Tongue (tissue), 2 donors: ENCODE data around the gene CHST9. TPM values are rescaled to one million over a fixed set of nuclear protein-coding genes. Genes with fewer than 3 reads are reported as not detected.
"Not testable (repeated sequence)": the region's sequence is repeated elsewhere in the genome, so short reads cannot be mapped to it uniquely, and the experiment has no call there.

Experiments
- DNase-seq: peaks from one replicate; pipeline ENCODE4 v3.0.0-alpha.2; 2015
- total RNA-seq: library from RNA; depleted of rRNA; stranded (reverse); fragments of >200 nt; gene quantifications from one replicate; pipeline ENCODE4 v1.2.3, GENCODE V29; 2014

CHST9 gene
- total RNA-seq, 1 donor from 2014 or later: 6.2 TPM

GRCh38 chr18:27165412-27165811 is 19.7 kb downstream of the CHST9 start:
- no peak for DNase-seq

- peak; percentile 20 for DNase-seq
Observed at GRCh38 chr18:27164905-27165304, 20.2 kb downstream of the CHST9 start.

- DNase-seq: not testable (repeated sequence)
Observed at GRCh38 chr18:27163197-27163716, 21.9 kb downstream of the CHST9 start.

- DNase-seq: not testable (repeated sequence)
Observed at GRCh38 chr18:27149240-27149639, 35.9 kb downstream of the CHST9 start.

- DNase-seq: no peak
Observed at GRCh38 chr18:27144672-27145071, 40.4 kb downstream of the CHST9 start.

GRCh38 chr18:27143580-27144287 is 41.4 kb downstream of the CHST9 start:
- DNase-seq: no peak

- DNase-seq: no peak
Observed at GRCh38 chr18:27142891-27143290, 42.2 kb downstream of the CHST9 start.

- no peak for DNase-seq
Observed at GRCh38 chr18:27141876-27142275, 43.2 kb downstream of the CHST9 start.

GRCh38 chr18:27138079-27138478 is 47.0 kb downstream of the CHST9 start:
- no peak for DNase-seq

- no peak for DNase-seq
Observed at GRCh38 chr18:27136208-27136535, 48.9 kb downstream of the CHST9 start.

GRCh38 chr18:27135504-27136207 is 49.5 kb downstream of the CHST9 start:
- DNase-seq: no peak

GRCh38 chr18:27130065-27130630 is 55.0 kb downstream of the CHST9 start:
- DNase-seq: no peak

- DNase-seq: no peak
Observed at GRCh38 chr18:27124196-27124595, 60.9 kb downstream of the CHST9 start.

- no peak for DNase-seq
Observed at GRCh38 chr18:27121108-27121507, 64.0 kb downstream of the CHST9 start.

- no peak for DNase-seq
Observed at GRCh38 chr18:27120246-27120645, 64.9 kb downstream of the CHST9 start.

GRCh38 chr18:27118973-27119372 is 66.1 kb downstream of the CHST9 start:
- DNase-seq: no peak

- no peak for DNase-seq
Observed at GRCh38 chr18:27114842-27115241, 70.3 kb downstream of the CHST9 start.

- no peak for DNase-seq
Observed at GRCh38 chr18:27113358-27113757, 71.8 kb downstream of the CHST9 start.

- no peak for DNase-seq
Observed at GRCh38 chr18:27110319-27110718, 74.8 kb downstream of the CHST9 start.

GRCh38 chr18:27109451-27109850 is 75.7 kb downstream of the CHST9 start:
- peak; percentile 55 for DNase-seq

GRCh38 chr18:27108842-27109241 is 76.3 kb downstream of the CHST9 start:
- DNase-seq: no peak

- no peak for DNase-seq
Observed at GRCh38 chr18:27104743-27105142, 80.4 kb downstream of the CHST9 start.

GRCh38 chr18:27094621-27095020 is 90.5 kb downstream of the CHST9 start:
- DNase-seq: no peak
